GM15510 (cell line): Measurements from ENCODE around the gene FOXP2.

ENCODE experiments used
- POLR2A ChIP-seq: IDR thresholded peaks from 3 replicates; pipeline ENCODE4 v1.6.1; 2011; ENCODE audit warnings: borderline replicate concordance; ENCODE audit not compliant: insufficient read length; ENCODE audit errors: extremely low read depth

Gene FOXP2

DNA sequence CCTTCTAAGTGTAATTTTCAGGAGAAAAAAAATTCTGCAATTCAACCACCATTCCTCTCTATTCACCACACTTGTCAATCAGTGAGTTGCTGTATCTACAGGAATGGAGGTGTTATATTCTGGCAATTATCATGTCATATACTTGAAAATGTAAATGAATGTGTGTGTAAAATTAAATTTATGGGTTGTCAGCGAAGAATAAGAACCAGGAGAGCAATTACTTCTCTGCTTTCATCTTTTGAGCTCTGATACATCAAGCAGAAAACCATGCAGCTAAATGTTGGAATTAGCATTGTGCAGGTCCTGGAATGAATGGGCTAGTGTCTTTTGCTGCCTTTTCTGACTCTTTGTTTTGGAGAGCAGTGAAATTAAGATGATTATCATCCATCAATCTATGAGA lies 207.6 kb downstream of the FOXP2 start:
- TF ChIP-seq POLR2A: no peak

DNA sequence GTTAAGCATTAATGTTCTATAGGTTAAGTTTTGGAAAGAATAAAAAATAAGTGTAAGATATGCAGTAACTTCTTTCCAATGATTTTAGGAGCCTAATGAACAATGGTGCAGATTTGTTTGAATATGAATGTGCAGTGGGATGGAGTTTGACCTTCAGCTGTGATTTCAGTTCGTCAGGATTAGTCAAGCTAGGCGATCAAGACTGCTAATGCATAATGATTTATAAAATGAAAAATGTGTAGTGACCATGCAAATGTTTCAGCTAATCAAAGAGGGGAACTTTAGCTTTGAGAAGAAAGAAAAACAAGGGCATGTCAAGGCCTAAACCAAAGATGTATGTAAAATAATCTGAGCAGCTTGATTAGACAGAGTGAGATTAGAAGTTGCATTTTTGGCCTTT lies 208.5 kb downstream of the FOXP2 start:
- no peak for TF ChIP-seq POLR2A

DNA sequence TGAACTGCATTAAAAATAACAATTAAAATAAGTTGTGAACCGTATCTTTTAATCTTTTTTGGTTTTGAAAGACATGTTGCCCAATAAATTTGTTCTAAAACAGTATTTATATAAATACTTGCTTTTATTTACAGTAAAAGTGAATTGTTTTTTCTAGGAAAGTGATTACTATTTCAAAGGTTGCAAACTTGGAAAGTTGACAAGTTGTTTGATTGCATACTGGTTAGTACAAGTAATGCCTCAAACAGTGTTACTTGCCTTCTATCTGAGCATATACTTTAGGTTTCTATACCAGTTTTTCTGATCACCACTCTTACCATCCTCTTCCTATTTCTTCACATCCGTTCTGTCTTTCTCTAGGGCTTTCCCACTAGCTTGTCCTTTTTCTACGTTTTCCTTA lies 212.6 kb downstream of the FOXP2 start:
- TF ChIP-seq POLR2A: no peak

DNA sequence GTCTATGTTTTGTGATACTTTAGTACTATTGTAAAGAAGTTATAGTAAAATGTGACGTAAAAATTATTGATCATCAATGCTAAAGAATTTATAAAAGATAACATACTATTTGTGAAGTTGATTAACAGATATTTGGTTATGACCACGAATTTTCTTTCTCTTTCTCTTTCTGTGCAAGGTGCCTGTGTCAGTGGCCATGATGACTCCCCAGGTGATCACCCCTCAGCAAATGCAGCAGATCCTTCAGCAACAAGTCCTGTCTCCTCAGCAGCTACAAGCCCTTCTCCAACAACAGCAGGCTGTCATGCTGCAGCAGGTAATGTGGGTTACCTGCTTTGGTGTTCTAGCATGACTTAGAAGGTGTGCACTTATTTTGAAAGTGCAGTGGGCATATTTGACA lies 213.7 kb downstream of the FOXP2 start:
- TF ChIP-seq POLR2A: no peak

DNA sequence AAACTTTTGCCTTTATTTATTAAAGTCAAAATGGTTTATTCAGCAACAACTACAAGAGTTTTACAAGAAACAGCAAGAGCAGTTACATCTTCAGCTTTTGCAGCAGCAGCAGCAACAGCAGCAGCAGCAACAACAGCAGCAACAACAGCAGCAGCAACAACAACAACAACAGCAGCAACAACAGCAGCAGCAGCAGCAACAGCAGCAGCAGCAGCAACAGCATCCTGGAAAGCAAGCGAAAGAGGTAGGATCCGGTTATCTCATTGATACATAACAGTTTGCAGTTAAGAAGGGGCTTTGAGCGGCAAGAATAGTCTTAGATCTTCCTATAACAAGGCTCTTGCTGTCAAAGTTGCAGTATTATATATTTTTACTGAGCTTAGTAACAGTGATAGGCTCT lies 215.1 kb downstream of the FOXP2 start:
- no peak for TF ChIP-seq POLR2A

DNA sequence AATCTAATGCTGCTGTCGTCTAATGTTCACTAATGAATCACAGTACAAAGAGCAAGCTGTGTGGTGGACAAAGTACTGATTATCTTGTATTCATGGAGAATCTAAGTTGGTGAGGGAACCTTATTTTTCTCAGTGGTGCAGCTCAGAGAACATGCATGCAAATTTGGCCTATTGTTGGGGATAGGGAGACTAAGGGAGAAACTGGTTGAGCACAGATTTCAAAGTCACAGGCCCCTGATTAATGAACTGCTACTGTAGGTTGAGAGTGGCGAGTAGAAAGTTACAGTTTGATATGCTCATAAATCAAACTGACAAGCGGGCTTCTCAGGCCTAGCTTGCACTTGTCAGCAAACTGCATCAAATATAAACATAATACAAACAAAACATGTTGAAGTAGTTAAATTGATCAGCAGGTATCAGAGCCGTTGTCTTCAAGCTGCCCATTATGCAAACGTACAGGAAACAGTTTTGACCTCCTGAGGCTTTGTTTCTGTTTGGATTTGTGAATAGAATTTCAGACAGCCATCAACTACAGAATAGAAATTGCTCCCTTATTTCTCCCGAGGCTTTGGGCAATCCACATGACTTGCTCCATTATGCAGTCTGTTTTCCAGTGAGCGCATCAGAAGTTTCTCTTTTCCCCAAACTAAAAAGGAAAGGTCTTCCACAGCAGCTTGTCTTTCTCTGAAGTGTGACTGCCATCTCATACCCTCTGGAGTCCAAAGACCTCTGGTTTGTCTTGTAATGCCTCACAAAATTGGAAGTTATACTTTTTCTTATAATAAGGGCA lies 215.8 kb downstream of the FOXP2 start:
- TF ChIP-seq POLR2A: no peak

DNA sequence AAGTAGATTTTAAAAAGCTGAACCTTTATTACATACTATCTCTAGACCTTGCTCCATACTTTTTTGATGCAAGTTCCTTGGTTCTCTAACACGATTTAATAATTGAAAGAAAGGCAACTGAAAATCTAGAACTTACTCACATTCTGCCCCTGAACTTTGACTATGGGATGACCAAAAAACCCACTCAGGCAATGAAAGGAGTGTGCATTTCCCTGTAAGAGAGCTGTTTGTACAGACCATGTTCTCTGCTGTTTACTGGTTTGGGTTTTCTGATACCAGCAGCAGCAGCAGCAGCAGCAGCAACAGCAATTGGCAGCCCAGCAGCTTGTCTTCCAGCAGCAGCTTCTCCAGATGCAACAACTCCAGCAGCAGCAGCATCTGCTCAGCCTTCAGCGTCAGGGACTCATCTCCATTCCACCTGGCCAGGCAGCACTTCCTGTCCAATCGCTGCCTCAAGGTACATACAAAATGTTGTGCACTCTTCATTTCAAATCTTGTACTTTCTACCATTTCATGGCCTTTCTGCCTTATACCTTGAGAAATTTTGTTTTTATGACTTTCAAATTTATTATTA lies 216.7 kb downstream of the FOXP2 start:
- no peak for TF ChIP-seq POLR2A

DNA sequence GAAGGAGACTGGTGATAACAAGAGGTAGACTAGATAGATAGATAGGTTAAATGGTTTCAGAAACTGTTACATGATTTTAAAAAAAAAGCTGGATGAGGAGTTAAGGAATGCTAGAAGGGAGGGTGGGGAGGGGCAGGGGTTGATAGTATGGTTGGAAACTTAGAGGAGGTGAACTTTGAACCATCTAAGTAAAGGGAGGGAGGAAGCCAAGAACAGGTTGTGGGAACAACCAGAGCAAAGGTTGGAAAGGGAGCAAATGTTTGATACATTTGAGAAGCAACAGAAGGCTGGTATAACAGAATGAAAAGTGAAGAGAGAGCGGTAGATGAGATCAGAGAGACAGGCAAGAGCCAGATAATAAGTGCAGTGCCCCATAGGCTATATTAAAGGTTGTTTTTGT lies 224.8 kb downstream of the FOXP2 start:
- no peak for TF ChIP-seq POLR2A

DNA sequence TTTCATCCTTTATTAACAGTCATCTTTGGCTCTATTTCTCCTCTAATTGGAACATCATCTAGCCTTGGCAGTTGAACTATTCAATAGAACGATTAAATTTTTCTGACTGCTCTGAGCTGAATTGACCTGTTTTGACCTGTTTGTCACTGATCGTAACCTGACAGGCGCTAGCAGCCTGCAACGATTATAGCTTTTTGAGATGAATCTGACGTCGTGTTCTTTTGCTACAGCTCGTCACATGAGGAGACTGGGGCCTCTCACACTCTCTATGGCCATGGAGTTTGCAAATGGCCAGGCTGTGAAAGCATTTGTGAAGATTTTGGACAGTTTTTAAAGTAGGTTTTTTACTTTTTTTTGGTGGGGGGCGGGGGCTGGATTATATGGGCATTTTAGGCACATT lies 229.8 kb downstream of the FOXP2 start:
- no peak for TF ChIP-seq POLR2A

DNA sequence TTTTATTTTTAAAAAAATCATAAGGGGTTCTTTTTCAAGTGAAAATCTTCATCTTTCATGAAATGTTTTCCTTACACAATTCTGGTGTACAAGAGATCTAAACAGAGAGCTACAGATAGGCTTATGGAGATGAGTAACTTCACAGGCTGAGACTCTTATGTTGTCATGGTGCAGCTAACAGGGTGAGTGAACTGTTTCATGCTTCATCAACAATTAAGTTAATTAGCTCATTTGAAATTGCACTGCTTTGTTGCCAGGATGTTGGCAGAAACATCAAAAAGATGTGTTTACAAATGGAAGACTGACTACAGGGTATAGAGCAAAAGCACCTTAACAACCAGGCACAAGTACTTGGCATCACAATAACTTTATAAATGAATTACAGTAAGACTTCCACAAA lies 230.8 kb downstream of the FOXP2 start:
- no peak for TF ChIP-seq POLR2A

DNA sequence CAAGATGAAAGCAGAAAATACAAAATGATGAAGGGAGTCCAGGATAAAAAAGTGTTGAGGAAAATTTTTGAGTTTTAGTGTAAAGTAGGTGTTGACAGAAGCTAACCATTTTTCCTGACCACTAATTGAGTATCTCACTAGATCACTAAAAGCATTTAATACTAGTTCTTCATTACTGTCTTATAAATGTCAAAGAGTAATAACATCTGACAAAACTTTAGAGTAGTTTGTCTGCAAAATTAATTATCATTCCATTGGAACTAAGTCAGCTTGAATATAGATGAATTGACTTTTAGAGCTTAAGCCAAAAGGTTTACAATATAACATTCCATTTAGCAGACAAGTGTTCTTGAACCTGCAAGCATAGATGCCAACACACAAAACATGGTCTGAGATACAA lies 232.9 kb downstream of the FOXP2 start:
- no peak for TF ChIP-seq POLR2A

DNA sequence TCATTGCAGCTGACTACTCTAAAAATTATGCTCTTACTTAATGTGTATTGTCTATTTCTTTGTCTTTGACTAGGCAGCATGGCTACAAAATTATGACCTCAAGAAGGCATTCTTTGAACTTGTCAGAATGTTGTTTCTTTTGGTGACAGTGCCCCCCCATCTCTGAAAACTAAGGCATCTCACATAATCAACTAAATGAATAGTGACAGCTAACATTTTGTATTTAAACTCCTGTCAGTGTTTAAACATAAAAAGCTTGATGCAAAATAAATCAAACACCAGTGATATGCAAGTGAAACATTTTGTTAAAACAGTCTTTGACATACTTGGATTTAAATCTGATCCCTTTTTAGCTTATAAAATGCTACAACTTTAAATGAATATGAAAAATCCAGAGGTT lies 233.5 kb downstream of the FOXP2 start:
- no peak for TF ChIP-seq POLR2A

DNA sequence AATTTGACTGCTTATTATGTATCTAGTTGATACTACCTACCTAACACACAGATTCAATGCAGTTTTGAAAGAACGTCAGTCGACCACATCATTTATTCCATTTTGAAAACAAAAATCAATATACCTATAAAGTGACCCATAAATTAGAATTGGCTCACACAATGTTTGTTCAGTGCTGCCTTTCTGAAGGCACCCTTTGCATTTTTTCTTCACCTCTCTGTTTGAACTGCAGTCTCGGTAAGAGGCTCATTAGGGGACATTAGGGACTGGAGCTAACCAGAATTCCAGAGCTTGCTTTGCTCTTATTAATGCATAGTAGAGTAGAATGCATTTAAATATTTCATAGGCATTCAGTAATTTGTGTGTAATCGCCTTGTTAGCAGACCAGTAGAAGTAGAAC lies 234.1 kb downstream of the FOXP2 start:
- TF ChIP-seq POLR2A: no peak

DNA sequence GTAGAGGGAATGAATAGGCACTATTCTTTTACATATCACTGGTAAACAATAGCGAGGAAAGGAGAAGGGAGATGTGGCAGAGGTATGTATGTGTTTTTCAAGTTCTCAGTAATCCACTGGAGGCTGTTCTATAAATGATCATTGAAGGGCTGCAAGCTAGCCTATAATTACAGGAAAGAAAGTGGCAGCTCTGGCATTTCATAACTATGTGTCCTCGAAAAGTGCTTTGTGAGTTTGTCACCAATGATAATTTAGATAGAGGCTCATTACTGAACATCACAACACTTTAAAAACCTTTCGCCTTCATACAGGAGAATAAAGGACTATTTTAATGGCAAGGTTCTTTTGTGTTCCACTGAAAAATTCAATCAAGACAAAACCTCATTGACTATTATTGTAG lies 235.1 kb downstream of the FOXP2 start:
- TF ChIP-seq POLR2A: no peak

DNA sequence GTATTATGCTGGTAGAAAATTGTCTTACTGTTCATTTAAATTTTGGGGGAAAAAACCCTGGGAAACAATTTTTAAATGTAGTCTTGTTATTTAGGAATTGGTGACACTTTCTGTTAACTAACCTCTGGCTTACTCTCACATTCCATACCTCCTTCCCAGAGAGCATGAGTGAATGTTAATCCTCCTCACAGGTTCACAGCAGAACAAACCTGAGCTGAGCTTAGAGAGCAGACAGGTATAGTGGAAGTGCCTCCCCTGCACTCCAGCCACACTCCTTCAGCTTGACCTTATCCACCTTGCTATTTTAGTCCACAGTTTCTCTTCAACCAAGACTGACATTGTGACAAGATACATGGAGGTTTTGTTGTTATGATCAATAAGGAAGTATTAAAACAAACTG lies 235.9 kb downstream of the FOXP2 start:
- TF ChIP-seq POLR2A: no peak

DNA sequence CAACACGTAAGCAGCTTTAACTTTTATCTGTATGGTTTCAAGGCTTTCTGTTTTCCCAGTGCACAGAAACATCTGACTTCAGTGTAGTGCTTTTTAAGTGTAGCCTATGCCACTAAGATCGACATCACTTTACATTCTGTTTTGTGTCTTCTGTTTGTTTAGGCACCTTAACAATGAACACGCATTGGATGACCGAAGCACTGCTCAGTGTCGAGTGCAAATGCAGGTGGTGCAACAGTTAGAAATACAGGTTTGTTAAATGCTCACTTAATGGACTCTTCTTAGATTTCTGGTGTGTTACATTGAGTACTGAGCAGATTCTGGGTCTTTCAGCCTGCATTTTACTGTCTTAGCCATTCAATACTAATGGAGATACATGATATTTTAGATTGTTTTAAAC lies 237.4 kb downstream of the FOXP2 start:
- no peak for TF ChIP-seq POLR2A
